Measurements from ENCODE around the gene LRRTM4.
"Not testable (repeated sequence)": the region's sequence is repeated elsewhere in the genome, so short reads cannot be mapped to it uniquely, and the experiment has no call there.

Gene LRRTM4

DNA sequence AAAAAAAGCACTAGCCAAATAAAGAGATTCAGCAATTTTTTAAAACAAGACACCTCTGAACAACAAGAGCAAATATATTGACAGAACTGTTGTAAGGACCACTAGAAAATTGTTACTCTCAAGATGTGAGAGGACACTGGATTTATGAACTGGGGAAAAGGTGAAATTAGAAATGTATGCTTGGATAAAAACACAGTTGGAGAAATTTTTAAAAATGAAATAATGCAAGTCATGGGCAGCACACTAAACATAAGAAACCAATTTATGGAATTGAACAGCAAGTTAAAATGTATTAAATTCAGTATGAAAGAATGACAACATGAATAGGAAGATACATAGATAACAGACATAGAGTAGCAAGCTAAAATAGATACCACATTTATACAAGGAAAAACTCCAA, 377.4 kb downstream of the LRRTM4 start:
- no peak for ATAC-seq
- TF ChIP-seq ZC3H10 (CRISPR knock-in tag; IDR thresholded peaks at IDR 0.05) (no peak), ARNTL (CRISPR knock-in tag; IDR thresholded peaks at IDR 0.05; ENCODE audit: borderline replicate concordance, low read depth) (no peak), SNAI2 (CRISPR knock-in tag; IDR thresholded peaks at IDR 0.05) (no peak), ESRRG (CRISPR knock-in tag; IDR thresholded peaks at IDR 0.05) (no peak), RARB (CRISPR knock-in tag; IDR thresholded peaks at IDR 0.05) (no peak)
- TF ChIP-seq, protein P1, sequence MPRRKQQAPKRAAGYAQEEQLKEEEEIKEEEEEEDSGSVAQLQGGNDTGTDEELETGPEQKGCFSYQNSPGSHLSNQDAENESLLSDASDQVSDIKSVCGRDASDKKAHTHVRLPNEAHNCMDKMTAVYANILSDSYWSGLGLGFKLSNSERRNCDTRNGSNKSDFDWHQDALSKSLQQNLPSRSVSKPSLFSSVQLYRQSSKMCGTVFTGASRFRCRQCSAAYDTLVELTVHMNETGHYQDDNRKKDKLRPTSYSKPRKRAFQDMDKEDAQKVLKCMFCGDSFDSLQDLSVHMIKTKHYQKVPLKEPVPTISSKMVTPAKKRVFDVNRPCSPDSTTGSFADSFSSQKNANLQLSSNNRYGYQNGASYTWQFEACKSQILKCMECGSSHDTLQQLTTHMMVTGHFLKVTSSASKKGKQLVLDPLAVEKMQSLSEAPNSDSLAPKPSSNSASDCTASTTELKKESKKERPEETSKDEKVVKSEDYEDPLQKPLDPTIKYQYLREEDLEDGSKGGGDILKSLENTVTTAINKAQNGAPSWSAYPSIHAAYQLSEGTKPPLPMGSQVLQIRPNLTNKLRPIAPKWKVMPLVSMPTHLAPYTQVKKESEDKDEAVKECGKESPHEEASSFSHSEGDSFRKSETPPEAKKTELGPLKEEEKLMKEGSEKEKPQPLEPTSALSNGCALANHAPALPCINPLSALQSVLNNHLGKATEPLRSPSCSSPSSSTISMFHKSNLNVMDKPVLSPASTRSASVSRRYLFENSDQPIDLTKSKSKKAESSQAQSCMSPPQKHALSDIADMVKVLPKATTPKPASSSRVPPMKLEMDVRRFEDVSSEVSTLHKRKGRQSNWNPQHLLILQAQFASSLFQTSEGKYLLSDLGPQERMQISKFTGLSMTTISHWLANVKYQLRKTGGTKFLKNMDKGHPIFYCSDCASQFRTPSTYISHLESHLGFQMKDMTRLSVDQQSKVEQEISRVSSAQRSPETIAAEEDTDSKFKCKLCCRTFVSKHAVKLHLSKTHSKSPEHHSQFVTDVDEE (CRISPR knock-in tag; IDR thresholded peaks at IDR 0.05): no peak

DNA sequence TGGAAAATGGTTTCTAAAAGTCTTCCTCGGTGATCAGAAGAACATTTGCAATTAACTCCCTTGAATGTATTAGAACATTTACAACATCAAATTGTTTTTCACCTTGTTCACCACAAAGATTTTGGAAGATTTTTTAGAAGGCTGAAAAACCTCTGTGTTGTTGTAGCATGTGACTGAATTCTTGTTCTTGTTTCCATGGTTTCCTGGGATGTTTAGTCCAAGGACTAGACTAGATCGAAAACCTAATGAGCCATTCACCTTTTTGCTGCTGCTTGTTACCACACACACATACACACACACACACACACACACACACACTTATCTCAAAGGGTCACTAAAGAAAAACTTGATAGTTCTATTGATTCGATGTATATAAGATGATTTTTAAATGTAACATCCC, 380.0 kb downstream of the LRRTM4 start:
- ATAC-seq: no peak
- TF ChIP-seq ZNF565 (CRISPR knock-in tag; conservative IDR thresholded peaks at IDR 0.05; ENCODE audit: low read depth): no peak
- no peak for TF ChIP-seq ARNTL (CRISPR knock-in tag; IDR thresholded peaks at IDR 0.05; ENCODE audit: borderline replicate concordance, low read depth)
- no peak for TF ChIP-seq TCF4 (CRISPR knock-in tag; IDR thresholded peaks at IDR 0.05; ENCODE audit: borderline replicate concordance)
- TF ChIP-seq ZFP3 (CRISPR knock-in tag; IDR thresholded peaks at IDR 0.05): no peak
- TF ChIP-seq OSR1 (CRISPR knock-in tag; IDR thresholded peaks at IDR 0.05): no peak
- no peak for TF ChIP-seq RARB (CRISPR knock-in tag; IDR thresholded peaks at IDR 0.05)
- TF ChIP-seq, protein P2, sequence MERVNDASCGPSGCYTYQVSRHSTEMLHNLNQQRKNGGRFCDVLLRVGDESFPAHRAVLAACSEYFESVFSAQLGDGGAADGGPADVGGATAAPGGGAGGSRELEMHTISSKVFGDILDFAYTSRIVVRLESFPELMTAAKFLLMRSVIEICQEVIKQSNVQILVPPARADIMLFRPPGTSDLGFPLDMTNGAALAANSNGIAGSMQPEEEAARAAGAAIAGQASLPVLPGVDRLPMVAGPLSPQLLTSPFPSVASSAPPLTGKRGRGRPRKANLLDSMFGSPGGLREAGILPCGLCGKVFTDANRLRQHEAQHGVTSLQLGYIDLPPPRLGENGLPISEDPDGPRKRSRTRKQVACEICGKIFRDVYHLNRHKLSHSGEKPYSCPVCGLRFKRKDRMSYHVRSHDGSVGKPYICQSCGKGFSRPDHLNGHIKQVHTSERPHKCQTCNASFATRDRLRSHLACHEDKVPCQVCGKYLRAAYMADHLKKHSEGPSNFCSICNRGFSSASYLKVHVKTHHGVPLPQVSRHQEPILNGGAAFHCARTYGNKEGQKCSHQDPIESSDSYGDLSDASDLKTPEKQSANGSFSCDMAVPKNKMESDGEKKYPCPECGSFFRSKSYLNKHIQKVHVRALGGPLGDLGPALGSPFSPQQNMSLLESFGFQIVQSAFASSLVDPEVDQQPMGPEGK (CRISPR knock-in tag; IDR thresholded peaks at IDR 0.05; ENCODE audit: borderline replicate concordance): no peak
- TF ChIP-seq CREB5 (CRISPR knock-in tag; IDR thresholded peaks at IDR 0.05; ENCODE audit: low read depth): no peak
- TF ChIP-seq ZC3H10 (CRISPR knock-in tag; IDR thresholded peaks at IDR 0.05): no peak
- no peak for TF ChIP-seq CSDC2 (CRISPR knock-in tag; IDR thresholded peaks at IDR 0.05)
- TF ChIP-seq, protein P3, sequence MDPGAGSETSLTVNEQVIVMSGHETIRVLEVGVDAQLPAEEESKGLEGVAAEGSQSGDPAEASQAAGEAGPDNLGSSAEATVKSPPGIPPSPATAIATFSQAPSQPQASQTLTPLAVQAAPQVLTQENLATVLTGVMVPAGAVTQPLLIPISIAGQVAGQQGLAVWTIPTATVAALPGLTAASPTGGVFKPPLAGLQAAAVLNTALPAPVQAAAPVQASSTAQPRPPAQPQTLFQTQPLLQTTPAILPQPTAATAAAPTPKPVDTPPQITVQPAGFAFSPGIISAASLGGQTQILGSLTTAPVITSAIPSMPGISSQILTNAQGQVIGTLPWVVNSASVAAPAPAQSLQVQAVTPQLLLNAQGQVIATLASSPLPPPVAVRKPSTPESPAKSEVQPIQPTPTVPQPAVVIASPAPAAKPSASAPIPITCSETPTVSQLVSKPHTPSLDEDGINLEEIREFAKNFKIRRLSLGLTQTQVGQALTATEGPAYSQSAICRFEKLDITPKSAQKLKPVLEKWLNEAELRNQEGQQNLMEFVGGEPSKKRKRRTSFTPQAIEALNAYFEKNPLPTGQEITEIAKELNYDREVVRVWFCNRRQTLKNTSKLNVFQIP (CRISPR knock-in tag; IDR thresholded peaks at IDR 0.05; ENCODE audit: borderline replicate concordance, low read depth): no peak
- no peak for TF ChIP-seq ZNF8 (CRISPR knock-in tag; IDR thresholded peaks at IDR 0.05)
- TF ChIP-seq SNAI2 (CRISPR knock-in tag; IDR thresholded peaks at IDR 0.05): no peak
- no peak for TF ChIP-seq ISL1 (CRISPR knock-in tag; IDR thresholded peaks at IDR 0.05)
- TF ChIP-seq BACH2 (CRISPR knock-in tag; IDR thresholded peaks at IDR 0.05; ENCODE audit: borderline replicate concordance): no peak

DNA sequence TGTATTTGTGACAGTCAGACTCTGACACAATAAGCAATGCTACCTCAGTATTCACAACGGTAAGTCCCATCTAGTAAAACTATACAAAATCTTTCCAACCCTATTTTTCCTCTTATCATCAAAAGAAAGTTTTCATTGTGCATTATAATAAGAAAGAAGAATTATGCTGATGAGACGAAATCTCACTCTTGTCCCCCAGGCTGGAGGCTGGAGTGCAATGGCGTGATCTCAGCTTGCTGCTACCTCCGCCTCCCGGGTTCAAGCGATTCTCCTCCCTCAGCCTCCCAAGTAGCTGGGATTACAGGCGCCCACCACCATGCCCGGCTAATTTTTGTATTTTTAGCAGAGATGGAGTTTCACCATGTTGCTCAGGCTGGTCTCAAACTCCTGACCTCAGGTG, 393.7 kb downstream of the LRRTM4 start:
- ATAC-seq: not testable (repeated sequence)

- TF ChIP-seq ZFP30 (CRISPR knock-in tag; IDR thresholded peaks at IDR 0.05): no peak
- no peak for TF ChIP-seq ZNF565 (CRISPR knock-in tag; conservative IDR thresholded peaks at IDR 0.05; ENCODE audit: low read depth)
- no peak for TF ChIP-seq TOX (CRISPR knock-in tag; IDR thresholded peaks at IDR 0.05; ENCODE audit: borderline replicate concordance)
- TF ChIP-seq ZFP3 (CRISPR knock-in tag; IDR thresholded peaks at IDR 0.05): no peak
- TF ChIP-seq, protein P2 (CRISPR knock-in tag; IDR thresholded peaks at IDR 0.05; ENCODE audit: borderline replicate concordance): no peak
- TF ChIP-seq ZNF70 (CRISPR knock-in tag; IDR thresholded peaks at IDR 0.05): no peak
- TF ChIP-seq PPARA (CRISPR knock-in tag; IDR thresholded peaks at IDR 0.05; ENCODE audit: borderline replicate concordance): no peak
- no peak for TF ChIP-seq TCF4 (CRISPR knock-in tag; IDR thresholded peaks at IDR 0.05; ENCODE audit: borderline replicate concordance)
- TF ChIP-seq SNAI2 (CRISPR knock-in tag; IDR thresholded peaks at IDR 0.05): no peak
- TF ChIP-seq OSR1 (CRISPR knock-in tag; IDR thresholded peaks at IDR 0.05): no peak
- TF ChIP-seq ARNTL (CRISPR knock-in tag; IDR thresholded peaks at IDR 0.05; ENCODE audit: borderline replicate concordance, low read depth): no peak
- ATAC-seq: no peak
Measured at GRCh38 chr2:77127345-77127744, 394.8 kb downstream of the LRRTM4 start.
